GM10248 (cell line): ENCODE results near the gene PDLIM7.

ENCODE experiments used
- CTCF ChIA-PET: fragments of 300-600 bp; sonication (Branson Sonifier 250); formaldehyde crosslinking; extraction: SDS; loops from one replicate; lab custom pipeline; 2021; ENCODE audit warnings: antibody characterized with exemption; lab: Yijun Ruan, JAX
- POLR2A ChIA-PET: fragments of 350-650 bp; sonication (Branson Sonifier 250); formaldehyde crosslinking; extraction: SDS; loops from one replicate; lab custom pipeline; 2020; ENCODE audit warnings: antibody characterized with exemption; lab: Yijun Ruan, JAX
- DNase-seq: peaks from one replicate; pipeline ENCODE4 v3.0.0; 2012; ENCODE audit errors: extremely low spot score
- TF ChIP-seq, protein P1 (sequence below): IDR thresholded peaks from 2 replicates; pipeline ENCODE4 v1.5.1; 2012; ENCODE audit warnings: mild to moderate bottlenecking, low read depth; ENCODE audit errors: extremely low read depth, missing control alignments, control extremely low read depth

Gene PDLIM7

GRCh38 chr5:177512736-177513380 is 15.5 kb upstream of the PDLIM7 start:
- ChIA-PET CTCF (interaction anchor here (1.7 kb wide), 1 partner anchor 12 kb away, joined by 8 read pairs; no protein-coding TSS in a partner anchor), POLR2A (interaction anchor here (0.5 kb wide), 1 partner anchor 16 kb away, joined by 4 read pairs; the partner anchor contains the start of gene PDLIM7)
- TF ChIP-seq, protein P1, sequence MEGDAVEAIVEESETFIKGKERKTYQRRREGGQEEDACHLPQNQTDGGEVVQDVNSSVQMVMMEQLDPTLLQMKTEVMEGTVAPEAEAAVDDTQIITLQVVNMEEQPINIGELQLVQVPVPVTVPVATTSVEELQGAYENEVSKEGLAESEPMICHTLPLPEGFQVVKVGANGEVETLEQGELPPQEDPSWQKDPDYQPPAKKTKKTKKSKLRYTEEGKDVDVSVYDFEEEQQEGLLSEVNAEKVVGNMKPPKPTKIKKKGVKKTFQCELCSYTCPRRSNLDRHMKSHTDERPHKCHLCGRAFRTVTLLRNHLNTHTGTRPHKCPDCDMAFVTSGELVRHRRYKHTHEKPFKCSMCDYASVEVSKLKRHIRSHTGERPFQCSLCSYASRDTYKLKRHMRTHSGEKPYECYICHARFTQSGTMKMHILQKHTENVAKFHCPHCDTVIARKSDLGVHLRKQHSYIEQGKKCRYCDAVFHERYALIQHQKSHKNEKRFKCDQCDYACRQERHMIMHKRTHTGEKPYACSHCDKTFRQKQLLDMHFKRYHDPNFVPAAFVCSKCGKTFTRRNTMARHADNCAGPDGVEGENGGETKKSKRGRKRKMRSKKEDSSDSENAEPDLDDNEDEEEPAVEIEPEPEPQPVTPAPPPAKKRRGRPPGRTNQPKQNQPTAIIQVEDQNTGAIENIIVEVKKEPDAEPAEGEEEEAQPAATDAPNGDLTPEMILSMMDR = no peak
- DNase-seq = no peak

DNA sequence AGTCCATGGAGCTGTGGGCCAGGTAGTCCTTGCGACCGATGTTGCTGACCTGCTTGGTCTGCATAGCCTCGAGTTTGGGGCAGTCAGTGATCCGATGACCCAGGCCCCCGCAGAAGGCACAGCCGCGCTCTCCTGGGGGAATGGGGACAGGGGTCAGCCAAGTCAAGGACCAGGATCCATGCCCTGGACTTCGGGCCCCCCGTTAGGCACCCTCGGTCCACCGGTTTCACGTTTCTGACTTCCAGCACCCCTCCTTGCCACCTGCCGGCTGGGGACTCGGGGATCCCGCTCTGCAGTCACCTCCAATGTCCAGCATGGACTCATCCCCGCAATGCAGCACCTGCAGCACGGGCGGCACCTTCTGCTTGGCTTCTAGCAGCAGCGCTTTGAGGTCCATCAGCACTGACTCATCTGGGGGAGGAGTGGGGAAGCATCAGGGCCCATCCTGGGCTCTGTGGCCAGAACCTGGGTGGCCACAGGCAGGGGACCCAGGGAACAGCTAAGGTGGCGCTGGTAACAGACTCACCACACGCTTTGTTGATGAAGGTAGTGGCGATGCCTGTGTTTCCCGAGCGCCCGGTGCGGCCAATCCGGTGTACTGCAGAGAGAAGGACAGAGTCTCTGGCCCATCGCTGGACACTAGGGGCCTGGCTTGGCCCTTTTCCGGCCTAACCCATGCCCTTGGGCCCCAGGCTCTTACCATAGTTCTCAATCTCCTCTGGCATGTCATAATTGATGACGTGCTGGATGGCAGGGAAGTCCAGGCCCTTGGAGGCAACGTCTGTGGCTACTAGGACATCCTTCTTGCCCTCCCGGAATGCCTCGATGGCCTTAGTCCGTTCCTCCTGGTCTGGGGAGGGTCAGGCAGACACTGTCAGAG is 14.6 kb upstream of the PDLIM7 start:
- ChIA-PET POLR2A (interaction anchor here (0.5 kb wide), 1 partner anchor 15 kb away, joined by 4 read pairs; the partner anchor contains the start of gene PDLIM7), CTCF (interaction anchor here (1.5 to 12.3 kb wide), 5 partner anchors 9 to 108 kb away, joined by 3 to 115 read pairs (median 27); partner anchors contain the start of gene PDLIM7)
- DNase-seq = no peak
- TF ChIP-seq, protein P1 = no peak

DNA sequence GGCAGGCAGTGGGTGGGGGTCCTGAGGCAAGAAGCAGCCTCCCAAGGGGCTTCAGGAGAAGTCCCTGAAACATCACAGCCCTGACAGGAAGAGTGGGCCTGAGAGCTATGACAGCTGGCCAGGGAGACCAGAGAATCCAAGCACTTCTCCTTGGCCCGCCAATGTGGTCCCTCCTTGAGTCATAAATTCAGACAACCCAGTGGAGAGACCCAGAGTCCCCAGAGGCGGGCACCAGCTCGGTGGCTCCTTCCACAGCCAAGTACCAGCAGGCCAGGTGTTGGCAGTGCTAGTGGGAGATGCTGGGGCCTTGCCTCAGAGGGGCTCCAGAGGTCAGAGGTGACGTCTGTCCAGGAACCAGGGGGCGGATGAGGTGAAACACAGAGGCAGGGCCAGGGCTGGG is 13.8 kb upstream of the PDLIM7 start:
- TF ChIP-seq, protein P1 = no peak
- ChIA-PET POLR2A (no interaction called here), CTCF (interaction anchor here (1.5 to 12.3 kb wide), 5 partner anchors 10 to 107 kb away, joined by 3 to 115 read pairs (median 27); partner anchors contain the start of gene PDLIM7)
- DNase-seq = no peak

DNA sequence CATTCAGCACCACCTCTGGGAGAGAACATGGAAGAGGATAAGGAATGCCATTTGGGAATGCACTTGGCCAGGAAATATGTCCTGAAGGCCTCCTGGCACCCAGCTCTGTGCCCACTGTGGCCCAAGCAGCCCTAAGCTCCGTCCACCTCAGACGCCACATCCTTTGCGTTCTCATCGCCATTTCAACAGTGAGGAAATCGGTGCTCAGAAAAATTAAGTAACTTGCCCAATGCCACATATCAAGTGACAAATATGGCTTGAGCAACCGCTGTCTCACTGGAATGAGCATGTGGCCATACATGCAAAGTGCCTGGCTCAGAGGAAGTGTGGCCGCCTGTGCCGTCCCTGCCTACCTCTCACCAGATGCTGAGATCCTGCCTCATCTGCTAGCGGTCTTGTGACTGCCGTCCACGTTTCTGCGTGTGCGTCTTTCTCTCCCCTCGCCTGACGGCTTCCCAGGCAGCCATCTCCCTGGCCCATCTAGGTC is 13.2 kb upstream of the PDLIM7 start:
- TF ChIP-seq, protein P1 = no peak
- POLR2A ChIA-PET = interaction anchor here (1.0 to 3.1 kb wide), 2 partner anchors 14 to 84 kb away, joined by 4 to 17 read pairs; partner anchors contain the start of genes GRK6 and PDLIM7
- DNase-seq = no peak
- CTCF ChIA-PET = interaction anchor here (1.0 to 12.3 kb wide), 7 partner anchors 11 to 107 kb away, joined by 3 to 115 read pairs (median 5); partner anchors contain the start of gene PDLIM7

DNA sequence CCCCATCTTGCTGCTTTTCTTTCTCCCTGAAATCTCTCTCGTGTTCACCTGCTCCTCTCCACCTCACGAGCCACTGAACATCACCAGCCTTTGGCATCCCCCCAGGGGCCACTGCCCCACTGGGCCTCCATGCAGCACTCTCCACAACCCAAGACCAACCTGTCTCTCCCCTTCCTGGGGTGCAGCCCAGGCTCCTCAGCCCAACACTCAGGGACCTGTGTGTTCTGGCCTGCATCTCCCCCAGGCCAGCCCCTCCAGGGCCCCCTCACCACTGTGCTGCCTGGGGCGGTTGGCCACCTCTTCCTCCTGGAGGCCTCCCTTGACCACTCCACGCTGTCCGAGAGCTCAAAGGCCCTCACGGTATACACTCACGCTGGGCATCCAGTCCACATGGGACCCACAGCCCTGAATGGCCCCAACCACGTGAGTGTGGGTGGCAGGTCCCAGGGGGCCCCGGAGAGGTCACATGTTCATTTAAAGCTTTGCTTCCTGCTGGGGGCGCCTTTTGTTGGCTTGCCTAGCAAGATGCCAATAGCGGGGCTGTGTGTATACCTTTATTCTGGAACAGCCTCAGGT is 12.7 kb upstream of the PDLIM7 start:
- ChIA-PET CTCF (interaction anchor here (1.0 to 12.3 kb wide), 8 partner anchors 11 to 194 kb away, joined by 3 to 115 read pairs (median 4); partner anchors contain the start of gene PDLIM7), POLR2A (interaction anchor here (0.6 to 3.1 kb wide), 7 partner anchors 13 to 1008 kb away, joined by 3 to 17 read pairs (median 3); partner anchors contain the start of genes GRK6 and PDLIM7)
- TF ChIP-seq, protein P1 = no peak
- peak; percentile 75 for DNase-seq
